ENCODE measurements around the gene FADS6. TPM values are rescaled to one million over a fixed set of nuclear protein-coding genes. Genes with fewer than 3 reads are reported as not detected.
"Not testable (repeated sequence)": the region's sequence is repeated elsewhere in the genome, so short reads cannot be mapped to it uniquely, and the experiment has no call there.

Gene FADS6
- total RNA-seq, 1 experiment from 2014 or later, result not detected

DNA sequence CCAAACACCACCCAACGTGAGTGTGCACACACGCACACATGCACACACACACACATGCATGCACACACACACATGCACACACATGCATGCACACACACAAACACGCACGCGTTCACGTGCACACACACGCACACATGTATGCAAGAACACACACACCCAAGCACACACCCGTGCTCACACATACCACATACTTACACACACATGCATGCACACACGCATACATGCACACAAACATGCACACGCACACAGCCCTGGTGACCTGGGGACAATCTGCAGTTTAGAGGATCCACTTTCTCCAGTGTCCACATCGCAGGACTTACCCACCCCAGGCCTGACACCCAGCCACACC is 23.4 kb upstream of the FADS6 start:
- H3K27ac ChIP-seq (ENCODE audit: low read length), result no peak overlapping the region
- CTCF ChIA-PET, result no interaction called here
- ATAC-seq (no peak), DNase-seq (ENCODE audit: low read depth, low spot score) (no peak)
- intact Hi-C loops (cut with micrococcal nuclease; ENCODE audit: unreplicated experiment), result no loop called here
- H3K4me1 ChIP-seq (ENCODE audit: control insufficient read depth, insufficient read depth, low read length), result no peaks in the 10 kb centered on the region
- TF ChIP-seq SIN3A (IDR thresholded peaks at IDR 0.05; ENCODE audit: borderline replicate concordance, insufficient read depth, low read depth, low read length) (no peak), TCF7L2 (IDR thresholded peaks at IDR 0.05; ENCODE audit: low read depth, low read length) (no peak), POLR2AphosphoS5 (IDR thresholded peaks at IDR 0.05; ENCODE audit: low read depth, low read length) (no peak)
- TF ChIP-seq, protein P1, sequence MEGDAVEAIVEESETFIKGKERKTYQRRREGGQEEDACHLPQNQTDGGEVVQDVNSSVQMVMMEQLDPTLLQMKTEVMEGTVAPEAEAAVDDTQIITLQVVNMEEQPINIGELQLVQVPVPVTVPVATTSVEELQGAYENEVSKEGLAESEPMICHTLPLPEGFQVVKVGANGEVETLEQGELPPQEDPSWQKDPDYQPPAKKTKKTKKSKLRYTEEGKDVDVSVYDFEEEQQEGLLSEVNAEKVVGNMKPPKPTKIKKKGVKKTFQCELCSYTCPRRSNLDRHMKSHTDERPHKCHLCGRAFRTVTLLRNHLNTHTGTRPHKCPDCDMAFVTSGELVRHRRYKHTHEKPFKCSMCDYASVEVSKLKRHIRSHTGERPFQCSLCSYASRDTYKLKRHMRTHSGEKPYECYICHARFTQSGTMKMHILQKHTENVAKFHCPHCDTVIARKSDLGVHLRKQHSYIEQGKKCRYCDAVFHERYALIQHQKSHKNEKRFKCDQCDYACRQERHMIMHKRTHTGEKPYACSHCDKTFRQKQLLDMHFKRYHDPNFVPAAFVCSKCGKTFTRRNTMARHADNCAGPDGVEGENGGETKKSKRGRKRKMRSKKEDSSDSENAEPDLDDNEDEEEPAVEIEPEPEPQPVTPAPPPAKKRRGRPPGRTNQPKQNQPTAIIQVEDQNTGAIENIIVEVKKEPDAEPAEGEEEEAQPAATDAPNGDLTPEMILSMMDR (IDR thresholded peaks at IDR 0.05), result no peak
- TF ChIP-seq, protein P2, sequence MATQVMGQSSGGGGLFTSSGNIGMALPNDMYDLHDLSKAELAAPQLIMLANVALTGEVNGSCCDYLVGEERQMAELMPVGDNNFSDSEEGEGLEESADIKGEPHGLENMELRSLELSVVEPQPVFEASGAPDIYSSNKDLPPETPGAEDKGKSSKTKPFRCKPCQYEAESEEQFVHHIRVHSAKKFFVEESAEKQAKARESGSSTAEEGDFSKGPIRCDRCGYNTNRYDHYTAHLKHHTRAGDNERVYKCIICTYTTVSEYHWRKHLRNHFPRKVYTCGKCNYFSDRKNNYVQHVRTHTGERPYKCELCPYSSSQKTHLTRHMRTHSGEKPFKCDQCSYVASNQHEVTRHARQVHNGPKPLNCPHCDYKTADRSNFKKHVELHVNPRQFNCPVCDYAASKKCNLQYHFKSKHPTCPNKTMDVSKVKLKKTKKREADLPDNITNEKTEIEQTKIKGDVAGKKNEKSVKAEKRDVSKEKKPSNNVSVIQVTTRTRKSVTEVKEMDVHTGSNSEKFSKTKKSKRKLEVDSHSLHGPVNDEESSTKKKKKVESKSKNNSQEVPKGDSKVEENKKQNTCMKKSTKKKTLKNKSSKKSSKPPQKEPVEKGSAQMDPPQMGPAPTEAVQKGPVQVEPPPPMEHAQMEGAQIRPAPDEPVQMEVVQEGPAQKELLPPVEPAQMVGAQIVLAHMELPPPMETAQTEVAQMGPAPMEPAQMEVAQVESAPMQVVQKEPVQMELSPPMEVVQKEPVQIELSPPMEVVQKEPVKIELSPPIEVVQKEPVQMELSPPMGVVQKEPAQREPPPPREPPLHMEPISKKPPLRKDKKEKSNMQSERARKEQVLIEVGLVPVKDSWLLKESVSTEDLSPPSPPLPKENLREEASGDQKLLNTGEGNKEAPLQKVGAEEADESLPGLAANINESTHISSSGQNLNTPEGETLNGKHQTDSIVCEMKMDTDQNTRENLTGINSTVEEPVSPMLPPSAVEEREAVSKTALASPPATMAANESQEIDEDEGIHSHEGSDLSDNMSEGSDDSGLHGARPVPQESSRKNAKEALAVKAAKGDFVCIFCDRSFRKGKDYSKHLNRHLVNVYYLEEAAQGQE (IDR thresholded peaks at IDR 0.05; ENCODE audit: insufficient read depth in 1 of 2, low read depth in 2 of 2, low read length in 1 of 2), result no peak
- BruUV-seq (replicated peaks), result no TSS peak
- in situ Hi-C loops (cut with HindIII; ENCODE audit: low pct_unique_long_range_greater_than_20kb, low sequenced_read_pairs), result no loop called here
- H3K4me3 ChIP-seq (ENCODE audit: low read depth in 2 of 2, low read length in 2 of 2), result no peak overlapping the region
- no peaks in the 10 kb centered on the region for H3K36me3 ChIP-seq (ENCODE audit: control insufficient read depth, insufficient read depth, low read length)
- POLR2A ChIA-PET, result no interaction called here
- no peaks in the 10 kb centered on the region for H3K27me3 ChIP-seq (ENCODE audit: control insufficient read depth, insufficient read depth, low read length)
- no peaks in the 10 kb centered on the region for H3K9me3 ChIP-seq (ENCODE audit: control insufficient read depth, insufficient read depth, low read depth, low read length)

DNA sequence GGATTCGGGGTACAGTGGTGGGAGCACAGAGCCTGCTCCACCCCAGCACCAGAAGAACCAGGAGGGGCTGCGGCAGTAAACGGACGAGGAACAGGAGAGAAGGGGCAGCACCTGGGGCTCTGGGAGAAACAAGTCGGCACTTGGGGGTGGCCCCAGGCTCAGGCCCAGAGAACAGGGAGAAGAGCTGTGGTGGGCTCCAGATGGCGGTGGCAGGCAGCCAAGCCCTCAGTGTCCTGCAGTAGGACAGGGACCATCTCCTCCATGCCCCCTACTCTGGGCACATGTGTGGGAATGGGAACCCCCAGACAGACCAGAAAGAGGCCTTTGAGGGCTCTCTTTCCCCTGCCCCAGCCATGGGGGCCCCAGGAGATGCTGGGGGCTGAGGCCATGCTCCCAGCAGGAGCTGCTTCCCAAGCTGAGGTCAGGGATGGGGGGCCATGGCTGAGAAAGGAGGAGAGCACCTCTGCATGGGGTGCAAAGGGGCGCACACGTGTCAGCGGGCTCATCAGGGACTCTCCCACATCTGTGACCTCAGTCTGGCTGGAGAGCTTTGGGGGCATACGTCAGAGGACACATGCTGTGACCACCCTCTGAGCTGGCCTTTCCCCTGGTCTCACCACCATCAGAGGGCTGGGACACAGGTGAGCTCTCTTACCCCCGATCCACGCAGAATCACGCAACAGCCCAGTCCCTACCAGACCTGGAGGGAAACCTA is 22.9 kb upstream of the FADS6 start:
- no peak overlapping the region for H3K4me3 ChIP-seq (ENCODE audit: low read depth in 2 of 2, low read length in 2 of 2)
- no peaks in the 10 kb centered on the region for H3K9me3 ChIP-seq (ENCODE audit: control insufficient read depth, insufficient read depth, low read depth, low read length)
- ChIA-PET CTCF (no interaction called here), POLR2A (no interaction called here)
- H3K27ac ChIP-seq (ENCODE audit: low read length), result no peak overlapping the region
- ATAC-seq (no peak), DNase-seq (ENCODE audit: low read depth, low spot score) (no peak)
- no TSS peak for BruUV-seq (replicated peaks)
- H3K36me3 ChIP-seq (ENCODE audit: control insufficient read depth, insufficient read depth, low read length), result no peaks in the 10 kb centered on the region
- no peaks in the 10 kb centered on the region for H3K27me3 ChIP-seq (ENCODE audit: control insufficient read depth, insufficient read depth, low read length)
- TF ChIP-seq SIN3A (IDR thresholded peaks at IDR 0.05; ENCODE audit: borderline replicate concordance, insufficient read depth, low read depth, low read length), result no peak
- TF ChIP-seq TCF7L2 (IDR thresholded peaks at IDR 0.05; ENCODE audit: low read depth, low read length), result no peak
- TF ChIP-seq, protein P2 (IDR thresholded peaks at IDR 0.05; ENCODE audit: insufficient read depth in 1 of 2, low read depth in 2 of 2, low read length in 1 of 2), result no peak
- TF ChIP-seq, protein P1 (IDR thresholded peaks at IDR 0.05), result no peak
- no peak for TF ChIP-seq POLR2AphosphoS5 (IDR thresholded peaks at IDR 0.05; ENCODE audit: low read depth, low read length)
- no peaks in the 10 kb centered on the region for H3K4me1 ChIP-seq (ENCODE audit: control insufficient read depth, insufficient read depth, low read length)
- intact Hi-C loops (cut with micrococcal nuclease; ENCODE audit: unreplicated experiment), result no loop called here
- in situ Hi-C loops (cut with HindIII; ENCODE audit: low pct_unique_long_range_greater_than_20kb, low sequenced_read_pairs), result no loop called here

DNA sequence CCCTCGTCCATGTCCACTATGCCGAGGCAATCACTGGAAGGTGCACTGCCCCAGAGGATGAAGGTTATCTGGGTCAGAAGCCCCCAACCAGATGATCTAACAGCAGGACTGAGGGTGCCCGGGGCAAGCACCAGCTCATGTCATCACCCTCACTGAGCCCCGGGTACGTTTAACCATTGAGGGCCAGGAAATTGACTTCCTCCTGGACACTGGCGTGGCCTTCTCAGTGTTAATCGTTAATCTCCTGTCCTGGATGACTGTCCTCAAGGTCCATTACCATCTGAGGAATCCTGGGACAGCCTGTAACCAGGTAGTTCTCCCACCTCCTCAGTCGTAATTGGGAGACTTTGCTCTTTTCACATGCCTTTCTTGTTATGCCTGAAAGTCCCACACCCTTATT is 18.0 kb upstream of the FADS6 start:
- CTCF ChIA-PET; in situ Hi-C loops (cut with HindIII; ENCODE audit: low pct_unique_long_range_greater_than_20kb, low sequenced_read_pairs); H3K36me3 ChIP-seq (ENCODE audit: control insufficient read depth, insufficient read depth, low read length); H3K9me3 ChIP-seq (ENCODE audit: control insufficient read depth, insufficient read depth, low read depth, low read length); BruUV-seq (replicated peaks); H3K4me1 ChIP-seq (ENCODE audit: control insufficient read depth, insufficient read depth, low read length); ATAC-seq; intact Hi-C loops (cut with micrococcal nuclease; ENCODE audit: unreplicated experiment); H3K4me3 ChIP-seq (ENCODE audit: low read depth in 2 of 2, low read length in 2 of 2); H3K27me3 ChIP-seq (ENCODE audit: control insufficient read depth, insufficient read depth, low read length); H3K27ac ChIP-seq (ENCODE audit: low read length); DNase-seq (ENCODE audit: low read depth, low spot score); POLR2A ChIA-PET: not testable (repeated sequence)

All from Panc1 (cell line).